Cardiac fibroblast (primary cell): ENCODE results near the gene SPEN.

Experiments
- DNase-seq, 2 donors: peaks; one replicate each; pipeline versions ENCODE4 v3.0.0 to v3.0.0-alpha.2; 2010; ENCODE audit warnings: low read depth in 2 of 2
- H3K4me3 ChIP-seq, 2 donors: replicated peaks in 1 of 2; 1 replicate in 1 of 2; 2 replicates in 1 of 2; pipeline ENCODE4 v1.5.1; 2011; ENCODE audit warnings: low read depth in 2 of 2, low read length in 2 of 2, mild to moderate bottlenecking in 2 of 2, moderate library complexity in 1 of 2
- CTCF ChIP-seq: IDR thresholded peaks from one replicate; pipeline ENCODE4 v1.5.1; 2011; ENCODE audit warnings: low read depth, mild to moderate bottlenecking, low read length, inconsistent platforms

Gene SPEN

GRCh38 chr1:15945832-15946448, 98.4 kb downstream of the SPEN start:
- no peak for DNase-seq
- no peak for TF ChIP-seq CTCF
- H3K4me3 ChIP-seq: no peak overlapping the region

GRCh38 chr1:15946571-15947381, 99.3 kb downstream of the SPEN start:
- no peak for DNase-seq
- no peak overlapping the region for H3K4me3 ChIP-seq
- TF ChIP-seq CTCF: no peak

- DNase-seq: no peak
- TF ChIP-seq CTCF: no peak
- no peak overlapping the region for H3K4me3 ChIP-seq
These were observed 100.0 kb downstream of the SPEN start for GRCh38 chr1:15947382-15948090.

GRCh38 chr1:15948091-15948591, 100.6 kb downstream of the SPEN start:
- no peak for DNase-seq
- no peak overlapping the region for H3K4me3 ChIP-seq
- TF ChIP-seq CTCF: no peak

GRCh38 chr1:15948595-15949452, 101.3 kb downstream of the SPEN start:
- no peak for TF ChIP-seq CTCF
- peak; percentile 96 to 97 for DNase-seq
- peak overlapping the region in 1 of 2 donors; percentile 35 for H3K4me3 ChIP-seq

GRCh38 chr1:15949453-15950245, 102.1 kb downstream of the SPEN start:
- H3K4me3 ChIP-seq: peak overlapping the region; percentile 8 to 35

More at GRCh38 chr1:15949453-15950245, 102.1 kb downstream of the SPEN start:
- TF ChIP-seq CTCF: no peak
- peak; percentile 98 to 99 for DNase-seq
